SK-N-MC (cell line): Measurements from ENCODE around the gene CD101.

Experiments
- EZH2 ChIP-seq: fragments of 200-600 bp; sonication (generic); IDR thresholded peaks from one replicate; pipeline ENCODE4 v1.6.1; 2017; ENCODE audit warnings: antibody characterized with exemption
- POLR2AphosphoS5 ChIP-seq: IDR thresholded peaks from 2 replicates; pipeline ENCODE4 v1.6.1; 2012; ENCODE audit warnings: mild to moderate bottlenecking, low read depth, low read length, borderline replicate concordance

GRCh38 chr1:117084231-117084630 lies 82.7 kb downstream of the CD101 start:
- no peak for TF ChIP-seq POLR2AphosphoS5
- TF ChIP-seq EZH2 = no peak
